Lung (tissue), 12 donors: ENCODE data around the gene RFX4. TPM values are rescaled to one million over a fixed set of nuclear protein-coding genes. Genes with fewer than 3 reads are reported as not detected.
A peak's percentile ranks its signal among the peaks of the same experiment; 100 is the strongest.

ENCODE experiments used
- ATAC-seq: fragments of 200-7000 bp; cut with Tn5 transposase; one replicate; pipeline ENCODE4 v1.9.1; 2020; ENCODE audit warnings: moderate number of reproducible peaks; ENCODE audit not compliant: insufficient read depth, low FRiP score
- DNase-seq, 3 donors: peaks; one replicate each; pipeline ENCODE4 v3.0.0-alpha.2; 2013 to 2017
- H3K27ac ChIP-seq, 2 donors: one replicate each; pipeline ENCODE4 v1.5.1; 2013; ENCODE audit warnings: mild to moderate bottlenecking in 2 of 2, moderate library complexity in 2 of 2, control low read depth in 1 of 2, inconsistent platforms in 1 of 2, low read depth in 1 of 2, low read length in 1 of 2
- H3K27me3 ChIP-seq, 3 donors: one replicate each; pipeline ENCODE4 v1.5.1; 2013; ENCODE audit warnings: low read length in 2 of 3; ENCODE audit not compliant: control insufficient read depth in 3 of 3, insufficient read depth in 3 of 3
- H3K36me3 ChIP-seq, 4 donors: one replicate each; pipeline ENCODE4 v1.5.1; 2013; ENCODE audit warnings: low read length in 4 of 4, mild to moderate bottlenecking in 1 of 4, moderate library complexity in 1 of 4; ENCODE audit not compliant: control insufficient read depth in 4 of 4, insufficient read depth in 4 of 4
- H3K4me1 ChIP-seq, 5 donors: one replicate each; pipeline ENCODE4 v1.5.1; 2013; ENCODE audit warnings: low read length in 5 of 5, mild to moderate bottlenecking in 2 of 5, moderate library complexity in 1 of 5; ENCODE audit not compliant: control insufficient read depth in 5 of 5, insufficient read depth in 5 of 5
- H3K4me3 ChIP-seq: one replicate; pipeline ENCODE4 v1.5.1; 2013; ENCODE audit warnings: mild to moderate bottlenecking, control low read depth, moderate library complexity
- H3K9ac ChIP-seq, 2 donors: one replicate each; pipeline ENCODE4 v1.5.1; 2013; ENCODE audit warnings: low read length in 2 of 2, control low read depth in 1 of 2; ENCODE audit not compliant: insufficient read depth in 1 of 2
- H3K9me3 ChIP-seq, 4 donors: one replicate each; pipeline ENCODE4 v1.5.1; 2013; ENCODE audit warnings: low read length in 3 of 4, mild to moderate bottlenecking in 1 of 4, moderate library complexity in 1 of 4; ENCODE audit not compliant: control insufficient read depth in 4 of 4, insufficient read depth in 3 of 4
- whole genome bisulfite sequencing, 2 donors: extraction: QIAGEN DNeasy Blood & Tissue Kit; methylation state at CpG; one replicate each; pipeline ENCODE4 v1.1.7; 2013; 5-methylcytosine and 5-hydroxymethylcytosine counted together
- polyA plus RNA-seq, 2 donors: library from polyadenylated mRNA; stranded (reverse); fragments of 200-250 nt; gene quantifications; one replicate each; pipeline ENCODE4 v1.2.1, GENCODE V29; 2013
- total RNA-seq, 2 donors: library from RNA; depleted of rRNA in 1 of 2; stranded (reverse); fragments of >200 nt in 1 of 2; gene quantifications; one replicate each; pipeline ENCODE4 v1.2.1, GENCODE V29; 2014 to 2021
- TF ChIP-seq, protein P1 (sequence below): IDR thresholded peaks from 2 replicates; pipeline ENCODE4 v1.5.1; 2012; ENCODE audit warnings: mild to moderate bottlenecking; ENCODE audit errors: control extremely low read depth, extremely low read depth
- donor health status: control.
- donor health status: control.
- donor health status: Bipolar disorder and iron deficiency.
- donor health status: healthy.
- donor health status: DM: yes; HTN: yes; CAD: no.

RFX4 gene
- total and polyA plus RNA-seq, 4 donors, result not detected

DNA sequence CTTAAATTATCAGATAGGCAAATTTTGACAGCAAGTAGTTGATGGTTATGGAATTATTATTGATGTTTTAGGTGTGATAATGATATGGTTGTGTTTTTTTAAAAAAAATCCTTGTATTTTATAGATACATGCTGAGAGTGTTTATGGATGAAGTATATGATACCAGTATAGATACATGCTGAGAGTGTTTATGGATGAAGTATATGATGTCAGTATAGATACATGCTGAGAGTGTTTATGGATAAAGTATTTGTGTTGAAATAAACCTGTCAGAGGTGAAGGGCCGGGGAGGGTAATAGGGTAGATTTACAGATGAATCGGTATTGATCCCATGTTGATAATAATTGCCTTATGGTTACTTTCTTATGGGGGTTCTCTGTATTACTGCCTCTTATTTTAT, 6.0 kb upstream of the RFX4 start:
- H3K27ac ChIP-seq, result no peak overlapping the region
- no peak overlapping the region for H3K4me3 ChIP-seq
- H3K36me3 ChIP-seq, result no peaks in the 10 kb centered on the region
- TF ChIP-seq, protein P1, sequence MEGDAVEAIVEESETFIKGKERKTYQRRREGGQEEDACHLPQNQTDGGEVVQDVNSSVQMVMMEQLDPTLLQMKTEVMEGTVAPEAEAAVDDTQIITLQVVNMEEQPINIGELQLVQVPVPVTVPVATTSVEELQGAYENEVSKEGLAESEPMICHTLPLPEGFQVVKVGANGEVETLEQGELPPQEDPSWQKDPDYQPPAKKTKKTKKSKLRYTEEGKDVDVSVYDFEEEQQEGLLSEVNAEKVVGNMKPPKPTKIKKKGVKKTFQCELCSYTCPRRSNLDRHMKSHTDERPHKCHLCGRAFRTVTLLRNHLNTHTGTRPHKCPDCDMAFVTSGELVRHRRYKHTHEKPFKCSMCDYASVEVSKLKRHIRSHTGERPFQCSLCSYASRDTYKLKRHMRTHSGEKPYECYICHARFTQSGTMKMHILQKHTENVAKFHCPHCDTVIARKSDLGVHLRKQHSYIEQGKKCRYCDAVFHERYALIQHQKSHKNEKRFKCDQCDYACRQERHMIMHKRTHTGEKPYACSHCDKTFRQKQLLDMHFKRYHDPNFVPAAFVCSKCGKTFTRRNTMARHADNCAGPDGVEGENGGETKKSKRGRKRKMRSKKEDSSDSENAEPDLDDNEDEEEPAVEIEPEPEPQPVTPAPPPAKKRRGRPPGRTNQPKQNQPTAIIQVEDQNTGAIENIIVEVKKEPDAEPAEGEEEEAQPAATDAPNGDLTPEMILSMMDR, result no peak
- H3K27me3 ChIP-seq, result peaks cover 17 to 68% (median 47%) of the 10 kb centered on the region in 3 donors
- no peak overlapping the region for H3K9ac ChIP-seq
- WGBS, 2 donors, result 89 to 94% methylated on average over 2 of the region's 2 CpGs
- no peaks in the 10 kb centered on the region for H3K4me1 ChIP-seq
- no peak for DNase-seq
- ATAC-seq, result no peak
- H3K9me3 ChIP-seq, result peaks cover 0 to 6% (median 0%) of the 10 kb centered on the region in 4 donors

DNA sequence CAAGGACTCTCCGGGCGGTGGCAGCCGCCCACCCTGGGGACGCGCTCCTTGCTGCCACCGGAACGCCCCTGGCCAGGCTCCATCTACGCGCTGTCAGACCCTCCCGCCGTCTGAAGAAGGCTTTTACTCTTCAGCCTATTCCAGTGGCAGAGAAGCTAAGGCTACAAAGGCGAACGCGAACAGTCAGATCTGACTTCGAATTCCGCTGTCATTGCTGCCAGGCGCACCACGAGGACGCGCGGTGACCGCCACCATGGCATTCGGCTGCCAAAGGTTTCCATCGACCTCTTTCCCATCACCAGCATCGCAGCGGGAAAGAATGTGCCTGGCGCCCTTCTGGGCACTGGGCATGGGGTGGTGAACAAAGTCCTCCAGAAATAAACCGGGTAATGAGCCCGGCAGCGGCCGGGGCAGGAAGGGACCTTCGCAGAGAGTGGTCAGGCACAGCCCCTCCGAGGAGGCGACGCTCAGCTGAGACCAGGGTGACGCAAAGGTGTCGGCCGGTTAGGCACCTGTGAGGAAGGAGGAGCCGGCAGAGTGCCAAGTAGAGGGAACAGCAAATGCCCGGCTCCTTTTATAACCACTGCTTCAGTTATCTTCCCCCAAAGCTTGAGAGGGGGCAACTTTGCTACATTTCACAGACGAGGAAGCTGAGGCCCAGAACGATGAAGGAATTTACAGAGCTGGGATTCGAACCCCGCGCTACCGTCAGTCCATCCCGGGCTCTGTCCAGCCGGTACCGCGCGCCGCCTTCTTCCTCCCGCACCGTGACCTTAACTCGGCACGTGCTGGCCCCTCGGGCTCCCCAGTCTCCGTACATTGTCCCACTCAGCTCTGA, 1.9 kb upstream of the RFX4 start:
- WGBS, 2 donors, result 7 to 8% methylated on average over 58 of the region's 58 CpGs
- H3K9me3 ChIP-seq, result peaks cover 0 to 6% (median 0%) of the 10 kb centered on the region in 4 donors
- H3K4me3 ChIP-seq, result no peak overlapping the region
- no peak overlapping the region for H3K27ac ChIP-seq
- no peaks in the 10 kb centered on the region for H3K36me3 ChIP-seq
- no peak overlapping the region for H3K9ac ChIP-seq
- H3K4me1 ChIP-seq, result peaks cover 0 to 15% (median 7%) of the 10 kb centered on the region in 5 donors
- TF ChIP-seq, protein P1, result no peak
- no peak for ATAC-seq
- DNase-seq, result no peak
- peaks cover 25 to 93% (median 72%) of the 10 kb centered on the region in 3 donors for H3K27me3 ChIP-seq

DNA sequence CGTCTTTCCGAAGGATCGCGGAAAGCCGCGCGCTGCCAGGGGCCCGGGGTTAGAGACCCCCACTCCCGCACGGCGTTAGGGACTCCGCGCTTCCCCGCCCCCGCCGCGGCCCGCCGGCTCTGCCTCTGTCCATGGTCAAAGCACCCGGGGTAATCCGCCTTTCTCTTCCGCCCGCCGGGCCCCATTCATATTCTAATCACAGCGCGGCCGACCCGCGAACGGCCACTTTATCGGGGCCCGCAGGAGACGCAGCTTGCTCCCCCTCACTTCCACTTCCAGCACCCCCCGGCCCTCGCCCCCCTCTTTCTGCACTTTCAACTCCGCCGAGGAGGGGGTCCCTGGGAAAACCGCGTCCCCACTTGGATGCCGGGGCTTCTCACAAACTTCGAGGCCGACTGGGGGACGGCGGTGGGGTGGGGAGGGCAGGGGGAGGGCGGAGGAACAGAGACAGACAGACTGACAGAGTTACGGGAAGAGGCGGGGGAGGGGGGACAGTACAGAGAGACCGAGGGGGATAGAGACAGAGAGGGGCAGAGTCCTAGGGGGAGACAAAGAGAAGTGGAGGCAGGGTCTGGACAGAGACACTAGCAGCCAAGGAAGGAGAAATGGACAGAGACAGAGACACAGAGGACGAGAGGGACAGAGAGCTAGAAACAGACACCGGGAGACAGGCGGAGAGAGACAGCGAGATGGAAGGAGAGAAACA, 1.1 kb upstream of the RFX4 start:
- H3K36me3 ChIP-seq, result no peaks in the 10 kb centered on the region
- no peak overlapping the region for H3K4me3 ChIP-seq
- no peak for ATAC-seq
- peaks cover 25 to 94% (median 78%) of the 10 kb centered on the region in 3 donors for H3K27me3 ChIP-seq
- H3K4me1 ChIP-seq, result peaks cover 0 to 21% (median 10%) of the 10 kb centered on the region in 5 donors
- 2% methylated on average over 49 to 52 of the region's 52 CpGs for WGBS, 2 donors
- TF ChIP-seq, protein P1, result no peak
- H3K27ac ChIP-seq, result no peak overlapping the region
- DNase-seq, result peak; percentile 34 to 55 (median 43)
- H3K9ac ChIP-seq, result no peak overlapping the region
- H3K9me3 ChIP-seq, result peaks cover 0 to 6% (median 0%) of the 10 kb centered on the region in 4 donors
